ENCODE measurements around the gene KPNA3. TPM values are rescaled to one million over a fixed set of nuclear protein-coding genes. Genes with fewer than 3 reads are reported as not detected.
"Not testable (repeated sequence)": the region's sequence is repeated elsewhere in the genome, so short reads cannot be mapped to it uniquely, and the experiment has no call there.

KPNA3 gene
- total RNA-seq, 1 donor from 2014 or later, result 42.8 TPM

- intact Hi-C loops (cut with micrococcal nuclease), result no loop called here
Observed at GRCh38 chr13:49807681-49808080, 15.2 kb upstream of the KPNA3 start.

DNA sequence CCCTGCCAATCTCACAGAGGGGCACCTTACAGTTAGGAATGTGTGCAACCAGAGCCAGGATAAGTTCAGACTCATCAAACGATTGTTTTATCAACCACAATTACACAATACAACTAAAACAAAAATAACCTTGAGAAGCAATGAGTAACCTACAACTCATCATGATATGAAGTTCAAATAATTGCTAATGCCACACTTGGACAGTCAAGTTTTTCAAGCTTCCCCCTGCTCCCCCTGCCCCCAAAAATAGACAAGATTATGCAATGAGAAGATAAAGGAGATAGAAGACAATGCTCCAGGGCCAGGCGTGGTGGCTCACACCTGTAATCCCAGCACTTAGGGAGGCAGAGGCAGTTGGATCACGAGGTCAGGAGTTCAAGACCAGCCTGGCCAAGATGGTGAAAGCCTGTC lies 13.6 kb upstream of the KPNA3 start:
- intact Hi-C loops (cut with micrococcal nuclease), result no loop called here

- intact Hi-C loops (cut with micrococcal nuclease), result not testable (repeated sequence)
Observed at GRCh38 chr13:49803047-49803446, 10.6 kb upstream of the KPNA3 start.

DNA sequence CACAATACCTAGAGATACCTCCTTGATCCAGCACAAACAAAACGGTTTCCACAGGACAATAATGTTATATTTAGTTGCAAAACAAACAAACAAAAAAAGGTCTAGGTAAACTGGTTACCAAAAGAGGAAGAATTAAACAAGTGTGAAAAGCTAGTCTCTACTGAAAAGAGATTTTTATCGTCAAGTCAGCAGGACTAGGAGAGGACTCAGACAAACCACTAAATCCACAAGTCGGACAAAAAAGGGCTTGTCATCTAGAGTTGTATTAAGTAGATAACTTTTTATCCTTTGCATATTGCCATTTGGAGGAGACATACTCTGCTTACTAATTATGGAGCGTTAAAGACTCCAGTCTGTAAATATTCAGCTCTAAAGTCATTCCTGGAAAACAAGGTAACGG lies 9.9 kb upstream of the KPNA3 start:
- intact Hi-C loops (cut with micrococcal nuclease), result no loop called here

GRCh38 chr13:49791711-49792549 lies 552 bp downstream of the KPNA3 start:
- intact Hi-C loops (cut with micrococcal nuclease), result loop anchor here (2.0 to 5.0 kb wide), 10 partner anchors 75 to 1755 kb away; partner anchors contain the start of genes NUDT15 and TRIM13

DNA sequence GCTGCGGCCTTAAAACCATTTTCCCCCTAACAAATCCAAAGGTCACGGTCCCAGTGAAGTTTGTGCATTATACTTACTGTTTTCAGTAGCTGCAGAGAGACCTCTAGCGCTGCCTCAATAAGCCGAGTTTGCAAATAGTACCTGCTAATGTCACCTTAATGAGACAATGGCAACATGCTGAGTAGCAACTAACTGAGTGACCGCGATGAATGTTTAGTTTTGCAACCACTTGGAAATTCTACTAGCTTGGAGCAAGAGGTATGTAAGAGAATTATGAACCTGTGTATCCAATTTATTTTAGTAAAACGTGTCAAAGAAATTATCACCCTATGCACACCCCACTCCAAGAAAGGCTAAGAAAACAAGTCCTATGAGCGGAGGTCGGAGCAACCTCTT lies 1.2 kb downstream of the KPNA3 start:
- intact Hi-C loops (cut with micrococcal nuclease), result loop anchor here (2.0 to 5.0 kb wide), 5 partner anchors 74 to 1484 kb away; no protein-coding TSS in a partner anchor

- intact Hi-C loops (cut with micrococcal nuclease), result loop anchor here (1.0 to 5.0 kb wide), 6 partner anchors 73 to 1483 kb away; no protein-coding TSS in a partner anchor
Observed at GRCh38 chr13:49789968-49790367, 2.5 kb downstream of the KPNA3 start.

DNA sequence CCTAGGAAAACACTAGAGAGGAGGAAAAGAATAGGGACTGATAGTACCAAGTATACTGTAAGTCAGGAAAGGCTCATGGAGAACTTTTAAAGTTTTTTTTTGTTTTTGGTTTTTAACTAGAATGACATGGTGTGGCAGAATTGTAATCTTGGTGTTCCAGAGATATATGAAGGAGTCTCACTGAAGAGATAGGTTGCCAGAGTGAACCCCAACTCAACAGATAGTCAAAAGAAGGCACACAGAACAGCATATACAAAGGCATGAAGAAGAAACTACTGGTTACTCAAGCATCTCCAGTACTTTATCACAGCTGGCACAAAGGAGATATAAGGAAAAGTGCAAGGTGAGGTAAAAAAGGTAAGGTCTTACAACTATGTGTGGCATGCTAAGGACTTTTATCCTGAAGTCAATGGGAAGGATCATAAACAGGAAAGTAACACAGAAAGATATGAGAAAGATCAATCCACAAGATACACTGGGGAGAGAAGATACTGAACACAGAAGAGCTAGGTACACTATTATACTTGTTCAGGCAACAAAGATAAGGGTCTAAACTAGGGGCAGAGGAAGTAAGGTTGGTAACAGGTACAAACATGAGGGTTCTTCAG lies 6.0 kb downstream of the KPNA3 start:
- intact Hi-C loops (cut with micrococcal nuclease), result no loop called here

DNA sequence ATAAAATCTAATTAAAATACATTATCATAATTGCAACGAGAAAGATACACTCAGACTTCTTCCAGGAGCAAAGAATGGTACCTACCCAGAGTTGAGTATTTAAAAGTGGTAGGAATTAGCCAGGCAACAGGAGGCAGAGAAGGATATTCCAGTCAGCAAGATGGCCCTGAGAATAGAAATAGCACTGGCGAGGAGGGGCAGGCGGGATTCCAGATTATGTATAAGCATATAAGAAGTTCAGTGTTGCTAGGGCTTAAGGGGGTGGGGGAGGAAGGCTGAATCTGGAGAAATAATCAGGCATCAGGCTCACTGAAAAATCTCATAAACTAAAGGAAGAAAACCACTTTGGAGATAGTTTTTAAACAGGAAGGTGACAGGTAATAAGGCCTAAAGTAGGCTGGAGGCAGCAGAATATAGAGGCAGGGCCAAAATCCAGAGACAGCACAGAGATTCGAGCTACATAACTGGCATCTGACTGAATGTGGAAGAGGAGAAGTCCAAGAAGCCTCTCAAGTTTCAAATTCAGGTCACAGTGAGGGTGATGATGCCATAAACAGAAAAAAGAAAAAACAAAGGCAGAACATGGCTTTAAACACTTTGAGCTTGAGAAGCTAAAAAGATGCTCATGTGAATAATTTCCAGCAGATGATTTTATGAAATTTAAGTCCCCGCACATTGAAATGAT lies 7.5 kb downstream of the KPNA3 start:
- intact Hi-C loops (cut with micrococcal nuclease), result no loop called here

GRCh38 chr13:49783865-49784264 lies 8.6 kb downstream of the KPNA3 start:
- intact Hi-C loops (cut with micrococcal nuclease), result no loop called here

DNA sequence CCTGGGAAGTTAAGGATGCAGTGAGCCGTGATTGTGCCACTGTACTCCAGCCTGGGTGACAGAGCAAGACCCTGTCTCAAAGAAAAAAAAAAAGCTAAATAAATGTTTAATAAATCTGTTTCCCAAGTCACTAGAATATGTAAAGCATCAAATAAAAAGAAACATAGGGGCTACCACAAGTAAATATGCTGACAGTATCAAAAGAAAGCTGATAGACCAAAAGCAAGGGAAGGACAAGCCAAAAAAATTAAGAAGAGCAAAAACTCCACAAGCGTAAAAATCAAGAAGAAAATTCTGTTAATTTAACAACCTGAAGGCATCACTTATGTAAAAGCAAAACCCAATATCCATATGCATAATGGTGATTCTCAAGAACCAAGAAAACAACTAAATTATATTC lies 9.7 kb downstream of the KPNA3 start:
- intact Hi-C loops (cut with micrococcal nuclease), result no loop called here

DNA sequence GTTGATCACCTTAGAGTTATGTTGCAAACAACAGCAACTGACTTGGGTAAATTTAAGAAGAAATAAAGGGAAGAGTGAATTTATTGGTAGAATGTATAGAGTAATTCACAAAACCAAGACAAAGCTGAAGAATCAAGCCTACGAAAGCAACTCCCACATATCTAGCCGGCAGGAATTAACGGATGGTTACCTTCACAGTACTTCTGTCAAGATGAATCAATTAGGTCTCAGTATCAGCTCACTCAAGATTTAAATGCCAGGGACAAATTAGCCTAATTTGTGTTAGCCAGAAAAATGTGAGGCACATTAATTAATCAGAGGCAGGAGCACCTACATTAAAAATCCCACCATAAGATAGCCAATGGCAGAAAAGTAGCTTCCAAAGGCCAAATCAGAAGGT lies 10.7 kb downstream of the KPNA3 start:
- intact Hi-C loops (cut with micrococcal nuclease), result no loop called here

GRCh38 chr13:49779721-49780120 lies 12.8 kb downstream of the KPNA3 start:
- intact Hi-C loops (cut with micrococcal nuclease), result no loop called here

DNA sequence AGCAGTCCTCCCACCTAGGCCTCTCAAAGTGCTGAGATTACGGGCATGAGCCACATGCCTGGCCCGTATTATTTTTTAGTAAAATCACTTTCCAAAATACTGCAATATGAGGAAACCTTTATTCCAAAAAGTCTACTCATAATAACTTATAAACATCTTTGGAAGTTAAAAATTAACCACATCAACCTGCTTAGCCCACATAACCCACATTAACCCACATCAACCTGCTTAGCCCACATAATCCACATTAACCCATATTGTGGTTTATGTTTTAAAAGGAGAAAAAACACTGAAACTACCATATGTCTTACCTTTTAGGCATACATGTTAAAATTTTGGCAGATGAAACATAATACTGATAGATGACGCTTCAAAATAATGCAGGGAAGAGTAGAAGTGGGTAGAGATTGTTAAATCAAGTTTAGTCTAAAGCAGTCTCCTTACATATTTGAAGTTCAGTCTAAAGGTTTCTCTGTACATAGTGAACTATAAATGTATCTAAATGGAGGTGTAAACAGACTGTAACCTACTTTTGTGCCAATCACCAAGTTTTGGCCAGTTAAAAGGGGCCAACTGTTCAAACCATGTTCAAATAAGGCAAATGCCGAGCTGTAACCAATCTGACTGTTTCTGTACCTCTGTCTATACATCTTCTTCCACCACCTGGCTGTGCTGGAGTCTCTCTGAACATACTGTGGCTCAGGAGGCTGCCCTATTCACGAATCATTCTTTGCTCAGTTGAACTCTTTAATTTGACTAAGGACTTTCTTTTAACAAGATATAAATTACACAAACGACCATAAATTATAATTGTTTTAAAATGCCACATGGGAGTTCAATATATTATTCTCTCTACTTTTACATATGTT lies 14.5 kb downstream of the KPNA3 start:
- intact Hi-C loops (cut with micrococcal nuclease), result no loop called here

- intact Hi-C loops (cut with micrococcal nuclease), result no loop called here
Observed at GRCh38 chr13:49776871-49777270, 15.6 kb downstream of the KPNA3 start.

GRCh38 chr13:49774376-49775005 lies 18.0 kb downstream of the KPNA3 start:
- intact Hi-C loops (cut with micrococcal nuclease), result no loop called here

DNA sequence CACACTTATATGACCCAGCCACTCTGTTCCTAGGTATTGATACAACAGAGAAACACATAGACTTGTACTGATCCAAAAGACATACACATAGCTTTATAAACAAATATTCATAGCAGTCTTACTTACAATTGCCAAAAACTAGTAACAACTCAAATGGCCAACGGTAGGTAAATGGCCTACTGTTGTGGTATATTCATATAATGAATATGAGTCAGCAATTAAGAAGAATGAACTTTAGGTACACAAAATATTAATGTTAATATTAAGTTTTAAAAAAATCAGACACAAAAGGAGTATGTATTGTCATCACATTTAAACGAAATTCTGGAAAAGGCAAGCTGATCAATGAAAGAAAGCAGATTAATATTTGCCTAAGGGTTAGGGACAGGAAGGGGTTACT lies 19.7 kb downstream of the KPNA3 start:
- intact Hi-C loops (cut with micrococcal nuclease), result no loop called here

DNA sequence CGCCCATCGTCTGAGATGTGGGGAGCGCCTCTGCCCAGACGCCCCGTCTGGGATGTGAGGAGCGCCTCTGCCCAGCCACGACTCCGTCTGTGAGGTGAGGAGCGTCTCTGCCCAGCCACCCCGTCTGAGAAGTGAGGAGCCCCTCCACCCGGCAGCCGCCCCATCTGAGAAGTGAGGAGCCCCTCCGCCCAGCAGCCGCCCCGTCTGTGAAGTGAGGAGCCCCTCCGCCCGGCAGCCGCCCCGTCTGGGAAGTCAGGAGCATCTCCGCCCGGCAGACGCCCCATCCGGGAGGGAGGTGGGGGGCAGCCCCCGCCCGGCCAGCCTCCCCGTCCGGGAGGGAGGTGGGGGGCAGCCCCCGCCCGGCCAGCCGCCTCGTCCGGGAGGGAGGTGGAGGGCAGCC lies 30.7 kb downstream of the KPNA3 start:
- intact Hi-C loops (cut with micrococcal nuclease), result not testable (repeated sequence)

- intact Hi-C loops (cut with micrococcal nuclease), result no loop called here
Observed at GRCh38 chr13:49760558-49760957, 31.9 kb downstream of the KPNA3 start.

GRCh38 chr13:49759503-49759902 lies 33.0 kb downstream of the KPNA3 start:
- intact Hi-C loops (cut with micrococcal nuclease), result no loop called here

GRCh38 chr13:49756263-49756662 lies 36.2 kb downstream of the KPNA3 start:
- intact Hi-C loops (cut with micrococcal nuclease), result no loop called here

All from T-helper 1 cell treated with Interleukin-12 subunit alpha and Interleukin-12 subunit beta and Interleukin-4 antibody, amounts not matched to agents 30 ng/mL and 1 ng/mL, for 36 hours (primary cell).